HG02943 (cell line): ENCODE measurements around the gene TRAF3.
A peak's percentile ranks its signal among the peaks of the same experiment; 100 is the strongest.

ENCODE experiments used
- ATAC-seq: cut with Tn5 transposase; IDR thresholded peaks from one replicate; pipeline ENCODE4 v1.9.1; 2021; ENCODE audit warnings: mild to moderate bottlenecking, low read depth, moderate library complexity; ENCODE audit not compliant: unreplicated experiment

Gene TRAF3

DNA sequence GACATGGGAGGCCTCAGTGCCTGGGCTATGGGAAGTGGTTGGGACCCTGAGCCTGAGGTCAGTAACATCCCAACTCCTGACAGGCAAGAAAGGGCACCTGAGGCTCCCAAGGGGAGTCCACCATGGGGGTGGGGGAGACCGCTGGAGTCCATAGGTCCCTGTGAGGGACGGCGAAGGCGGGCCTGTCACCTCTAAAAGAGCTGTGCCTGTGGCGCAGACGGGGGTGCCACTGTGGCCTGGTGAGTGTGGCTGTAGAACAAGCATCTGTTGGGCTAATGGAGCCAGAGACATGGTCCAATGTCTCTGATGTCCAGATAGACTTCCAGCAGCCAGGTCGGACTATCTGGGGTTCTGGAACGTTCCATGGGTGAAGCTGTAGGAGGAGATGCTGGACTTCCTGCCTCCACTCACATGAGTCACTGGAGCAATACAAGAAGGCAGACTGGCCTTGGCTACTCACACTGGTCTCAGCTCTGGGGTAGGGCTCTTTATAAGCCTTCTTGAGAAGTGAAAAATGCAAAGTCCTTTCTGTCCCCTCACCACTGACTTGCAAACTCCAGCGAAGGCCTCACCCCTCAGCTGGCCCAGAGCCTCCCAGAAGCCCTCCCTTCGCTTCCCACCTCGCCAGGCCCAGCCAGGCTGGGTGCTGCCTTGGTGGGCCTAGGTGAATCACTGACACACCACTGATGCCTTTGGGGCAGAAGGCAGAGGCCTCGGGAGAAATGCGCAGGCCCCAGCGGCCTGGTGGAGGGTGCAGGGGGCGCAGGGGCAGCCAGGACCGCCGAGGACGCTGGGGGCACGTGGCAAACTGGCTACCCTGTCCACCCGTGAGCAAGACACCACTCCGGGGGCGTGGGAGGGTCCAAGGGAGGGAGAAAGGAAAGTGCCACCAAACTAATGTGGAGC is 1.1 kb upstream of the TRAF3 start:
- no peak for ATAC-seq

DNA sequence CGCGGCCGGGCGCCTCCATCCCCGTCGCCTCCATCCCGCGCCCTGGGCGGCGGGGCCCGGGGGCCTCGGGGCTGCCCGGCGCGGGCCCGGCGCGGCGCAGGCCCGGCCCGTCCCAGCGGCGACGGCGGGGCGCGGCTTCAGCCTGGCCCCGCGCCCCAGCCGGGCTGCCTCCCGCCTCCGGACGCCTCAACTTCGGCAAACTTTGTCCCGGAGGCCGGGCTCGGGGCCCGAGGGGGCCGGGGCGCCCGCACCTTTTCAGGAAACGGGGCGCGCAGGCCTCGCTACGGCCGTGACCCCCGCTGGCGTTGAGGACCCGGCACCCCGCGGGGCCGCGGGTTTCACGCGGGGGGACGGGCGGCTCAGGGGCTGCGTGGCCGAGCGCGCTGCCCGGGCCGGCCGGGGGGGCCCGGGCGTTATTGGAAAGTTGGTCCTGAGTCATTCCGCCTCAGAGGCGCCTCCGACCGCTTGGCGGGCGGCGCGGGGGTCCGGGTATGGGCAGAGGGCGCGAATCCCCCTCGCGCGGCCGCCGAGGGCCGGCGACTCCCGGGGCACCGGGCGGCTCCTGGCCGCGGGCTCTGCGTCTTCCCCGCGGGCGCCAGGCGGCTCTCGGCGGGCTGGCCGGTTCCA is 575 bp downstream of the TRAF3 start:
- peak; percentile 5 for ATAC-seq

DNA sequence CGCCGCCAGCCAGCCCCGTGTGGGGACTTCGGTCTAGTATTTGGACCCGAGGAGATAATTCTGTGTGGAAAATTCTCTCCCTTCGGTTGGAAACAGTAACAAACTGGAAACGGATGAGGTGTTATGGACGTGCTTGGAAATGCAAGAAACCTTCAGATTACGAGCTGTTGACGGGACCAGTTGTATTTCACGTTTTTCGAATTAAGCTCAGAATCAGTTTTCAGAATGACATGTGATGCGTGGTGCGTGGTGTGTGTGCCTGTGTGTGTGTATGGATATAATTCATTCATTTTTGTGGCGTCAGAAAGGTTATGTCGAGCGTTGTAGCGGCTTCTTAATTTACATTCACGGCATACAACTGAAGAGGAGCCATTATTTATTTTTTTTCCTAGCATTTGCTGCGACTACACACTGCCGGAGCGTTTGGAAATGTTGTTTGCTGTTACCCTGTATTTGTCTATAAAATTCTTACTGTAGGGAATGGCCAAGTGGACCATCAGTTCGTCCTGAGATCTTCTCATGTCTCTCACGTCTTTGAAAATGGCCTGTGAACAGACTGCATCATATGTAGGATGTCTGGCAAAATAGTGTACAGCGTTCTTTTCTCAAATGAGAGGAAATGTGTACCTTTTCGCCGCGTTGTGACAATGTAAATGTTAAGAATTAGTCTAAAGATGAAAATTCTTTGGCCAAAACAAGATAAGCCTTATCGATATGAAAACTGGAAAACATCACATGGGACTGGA is 1.3 kb downstream of the TRAF3 start:
- no peak for ATAC-seq

DNA sequence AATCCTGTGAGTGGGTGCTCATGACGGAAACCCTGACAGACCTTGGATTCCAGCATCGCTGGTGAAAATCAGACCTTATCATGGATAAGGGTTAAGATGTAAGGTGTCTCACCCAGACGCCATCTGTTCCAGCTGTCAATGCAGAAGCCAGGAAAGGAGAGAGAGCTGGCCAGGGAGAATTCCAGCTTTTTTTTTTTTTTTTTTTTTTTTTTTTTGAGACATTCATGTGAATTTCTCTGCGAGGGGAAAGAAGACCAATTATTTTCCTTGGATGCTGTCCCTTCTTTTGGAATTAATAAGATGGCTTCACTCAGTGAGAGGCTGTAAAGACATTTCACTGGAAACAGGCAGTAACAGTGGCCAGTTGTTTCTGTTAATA is 1.8 kb downstream of the TRAF3 start:
- no peak for ATAC-seq

DNA sequence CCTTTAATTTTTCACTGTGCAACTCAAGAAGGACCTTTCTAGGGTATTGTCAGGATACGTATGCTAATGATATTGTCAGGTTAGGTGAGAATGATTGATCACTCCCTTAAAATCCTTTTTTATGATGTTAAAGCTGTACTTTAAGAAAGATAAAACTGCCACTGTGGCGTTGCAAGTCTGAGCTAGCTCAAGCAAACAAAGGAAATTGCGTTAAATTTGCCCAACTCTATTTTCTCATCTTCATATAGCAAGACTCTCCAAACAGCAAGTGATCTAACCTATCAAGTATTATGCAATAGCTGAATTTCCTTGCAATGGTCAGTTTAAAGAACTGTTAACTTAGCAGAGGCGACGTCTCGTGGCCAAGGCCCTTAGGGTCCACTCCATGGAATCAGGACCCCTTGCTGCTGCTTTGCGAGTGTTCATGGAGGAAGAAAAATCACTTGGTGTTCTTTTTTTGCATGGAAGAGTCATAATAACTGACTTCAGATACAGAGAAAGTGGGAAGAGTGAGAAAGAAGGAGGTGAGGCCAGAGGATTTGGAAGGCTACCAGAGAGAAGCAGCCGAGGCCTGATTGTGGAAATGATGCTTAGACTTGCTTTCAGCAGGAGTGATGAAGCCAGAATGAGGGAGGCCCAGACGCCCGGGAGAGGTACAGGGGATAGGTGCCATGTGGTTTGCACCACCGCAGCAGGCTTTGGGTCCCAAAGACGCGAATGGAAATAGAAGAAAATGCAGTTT is 2.5 kb downstream of the TRAF3 start:
- ATAC-seq, result no peak

DNA sequence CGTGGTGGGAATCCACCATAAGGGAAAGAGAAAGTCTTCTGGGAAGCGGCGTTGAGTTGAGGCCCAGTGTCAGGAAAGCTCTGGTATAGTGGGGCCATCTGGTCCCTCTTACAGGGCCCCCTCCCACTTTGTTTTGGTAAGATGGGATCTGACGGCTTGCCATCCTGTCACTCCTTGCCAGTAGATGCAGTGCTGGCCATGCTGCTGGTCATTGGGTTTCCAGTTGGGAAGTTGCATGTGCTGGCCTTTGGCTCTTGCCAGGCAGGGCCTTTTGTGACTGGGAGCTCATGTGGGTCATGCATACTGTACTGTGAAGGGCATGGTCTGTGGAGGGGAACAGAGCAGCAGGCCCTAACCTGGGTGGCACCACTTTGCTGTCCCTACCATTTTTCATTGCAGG is 3.8 kb downstream of the TRAF3 start:
- ATAC-seq, result no peak

DNA sequence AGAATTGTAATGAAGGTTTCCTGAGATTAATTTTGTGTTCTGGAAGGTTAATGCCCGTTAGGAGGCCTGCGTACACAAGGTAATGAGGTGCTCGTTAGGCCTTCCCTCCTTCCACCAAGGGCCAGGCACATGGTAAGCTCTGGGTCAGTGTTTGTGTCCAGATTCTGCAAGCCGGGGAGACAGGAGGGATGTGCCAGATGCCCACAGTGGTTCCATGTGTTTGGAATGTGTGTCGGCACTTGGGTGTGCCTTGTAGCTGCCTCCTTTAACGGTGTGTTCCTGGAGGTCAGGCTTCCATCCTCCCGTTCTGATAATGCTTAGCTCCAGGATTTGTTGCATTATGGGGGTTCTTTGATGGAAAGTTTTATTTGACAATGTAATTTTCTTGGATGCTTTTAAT is 5.7 kb downstream of the TRAF3 start:
- ATAC-seq, result no peak

DNA sequence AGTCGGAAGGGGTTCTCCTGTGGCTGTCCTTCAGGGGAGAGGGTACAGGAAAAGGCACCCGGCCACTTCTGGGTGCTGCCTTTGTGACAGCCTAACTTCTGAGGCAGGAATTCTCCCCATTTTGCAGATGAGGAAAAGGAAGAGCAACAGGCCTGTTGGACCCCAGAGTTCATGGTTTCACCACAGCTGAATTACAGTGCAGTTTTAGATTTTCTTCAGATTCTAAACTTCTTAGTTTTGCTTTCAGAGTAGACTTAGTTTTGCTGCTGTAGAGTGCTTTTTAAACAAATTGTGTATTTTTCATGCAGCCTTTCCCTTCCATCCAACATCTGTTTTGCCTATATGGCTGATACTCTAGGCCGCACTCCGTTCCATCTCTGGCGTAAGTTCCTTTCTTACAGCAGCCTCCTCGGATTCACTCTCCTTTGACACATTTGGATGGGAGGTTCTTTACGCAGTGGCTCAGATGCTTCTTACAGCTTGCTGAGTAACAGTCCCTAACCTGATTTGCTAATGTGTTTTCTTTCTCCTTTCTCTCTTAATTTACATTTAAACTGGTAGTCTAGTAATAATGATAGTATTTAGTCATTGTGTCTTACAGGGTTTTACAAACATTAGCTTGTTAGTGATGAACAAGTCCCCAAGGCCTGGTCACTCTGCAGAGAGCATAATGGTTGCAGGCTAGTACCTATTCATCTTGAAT is 7.8 kb downstream of the TRAF3 start:
- ATAC-seq, result no peak

DNA sequence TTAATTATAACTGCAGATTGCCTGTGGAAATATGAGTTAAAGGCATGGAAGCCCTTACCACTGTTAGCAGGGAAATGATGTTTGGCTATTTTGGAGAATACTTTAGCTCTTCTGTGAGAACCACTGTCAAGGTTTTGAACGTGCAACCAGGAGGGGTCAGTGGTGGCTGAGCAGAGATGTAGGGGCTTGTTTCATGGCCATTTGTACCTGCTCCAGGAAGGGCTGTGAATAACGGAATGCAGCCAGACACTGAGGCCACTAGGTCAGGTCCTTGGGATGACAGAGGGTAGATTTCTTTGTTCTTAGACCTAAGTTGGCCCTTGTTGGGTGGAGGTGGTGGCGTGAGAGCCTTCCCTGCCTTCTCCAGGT is 8.3 kb downstream of the TRAF3 start:
- ATAC-seq, result no peak

DNA sequence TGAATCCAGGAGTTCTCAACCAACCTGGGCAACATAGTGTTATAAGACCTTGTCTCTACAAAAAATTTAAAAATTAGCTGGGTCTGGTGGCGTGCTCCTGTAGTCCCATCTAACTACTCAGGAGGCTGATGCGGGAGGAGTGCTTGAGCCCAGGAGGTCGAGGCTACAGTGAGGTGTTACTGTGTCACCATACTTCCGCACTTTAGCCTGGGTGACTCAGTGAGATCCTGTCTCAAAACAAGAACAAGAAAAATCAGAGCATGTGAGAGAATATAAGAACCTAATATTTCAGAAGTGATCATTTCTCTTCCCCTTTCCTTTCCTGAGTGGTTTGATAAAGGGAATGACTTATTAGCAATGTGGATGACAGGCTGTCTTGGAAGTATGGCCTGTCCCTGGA is 9.5 kb downstream of the TRAF3 start:
- no peak for ATAC-seq

DNA sequence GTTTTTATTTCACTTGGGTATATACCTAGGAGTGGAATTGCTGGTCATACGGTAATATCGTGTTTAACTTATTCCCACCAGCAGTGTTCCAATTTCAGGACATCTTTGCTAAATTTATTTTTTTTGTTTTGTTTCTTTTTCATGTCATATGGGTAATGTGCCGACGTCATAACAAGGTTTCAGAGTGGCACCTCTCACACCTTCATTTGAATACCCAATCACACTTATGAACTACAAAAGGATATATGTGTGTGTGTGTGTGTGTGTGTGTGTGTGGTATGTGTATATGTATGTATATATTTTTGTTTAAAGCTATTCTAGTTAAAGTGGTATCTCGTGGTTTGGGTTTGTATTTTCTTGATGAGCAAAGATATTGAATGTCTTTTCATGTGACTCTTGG is 12.1 kb downstream of the TRAF3 start:
- no peak for ATAC-seq

DNA sequence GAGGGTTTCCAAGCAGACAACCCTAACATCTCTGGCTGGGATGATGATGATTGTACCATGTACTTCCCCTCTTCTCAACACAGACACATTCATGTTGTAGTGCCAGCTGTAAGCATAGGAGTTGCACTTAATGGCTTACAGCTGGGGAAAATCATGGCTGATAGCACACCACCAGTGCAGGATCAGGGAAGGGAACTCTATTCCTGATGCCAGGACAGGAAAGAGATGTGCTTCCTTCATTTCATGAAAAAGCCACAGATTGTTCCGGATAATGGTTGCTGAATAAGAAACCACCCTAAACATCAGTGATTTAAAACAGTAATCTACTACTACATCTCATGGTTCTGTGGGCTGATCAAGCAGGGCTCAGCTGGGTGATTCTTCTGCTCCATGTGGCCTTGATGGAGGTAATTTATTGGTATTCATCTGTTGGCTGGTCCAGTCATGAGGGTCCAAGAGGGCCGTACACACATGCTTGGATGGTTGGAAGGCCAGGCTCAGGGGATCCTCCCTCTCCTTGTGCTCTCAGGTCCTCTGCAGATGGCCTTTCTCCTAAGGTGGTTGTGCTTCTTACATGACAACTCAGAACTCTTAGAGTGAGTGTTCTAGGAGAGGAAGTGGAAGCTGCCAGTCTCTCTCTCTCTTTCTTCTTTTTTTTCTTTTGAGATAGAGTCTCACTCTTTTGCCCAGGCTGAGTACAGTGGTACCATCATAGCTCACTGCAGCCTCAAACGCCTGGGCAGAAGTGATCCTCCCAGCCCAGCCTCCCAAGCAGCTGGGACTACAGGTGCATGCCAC is 16.5 kb downstream of the TRAF3 start:
- ATAC-seq, result no peak

DNA sequence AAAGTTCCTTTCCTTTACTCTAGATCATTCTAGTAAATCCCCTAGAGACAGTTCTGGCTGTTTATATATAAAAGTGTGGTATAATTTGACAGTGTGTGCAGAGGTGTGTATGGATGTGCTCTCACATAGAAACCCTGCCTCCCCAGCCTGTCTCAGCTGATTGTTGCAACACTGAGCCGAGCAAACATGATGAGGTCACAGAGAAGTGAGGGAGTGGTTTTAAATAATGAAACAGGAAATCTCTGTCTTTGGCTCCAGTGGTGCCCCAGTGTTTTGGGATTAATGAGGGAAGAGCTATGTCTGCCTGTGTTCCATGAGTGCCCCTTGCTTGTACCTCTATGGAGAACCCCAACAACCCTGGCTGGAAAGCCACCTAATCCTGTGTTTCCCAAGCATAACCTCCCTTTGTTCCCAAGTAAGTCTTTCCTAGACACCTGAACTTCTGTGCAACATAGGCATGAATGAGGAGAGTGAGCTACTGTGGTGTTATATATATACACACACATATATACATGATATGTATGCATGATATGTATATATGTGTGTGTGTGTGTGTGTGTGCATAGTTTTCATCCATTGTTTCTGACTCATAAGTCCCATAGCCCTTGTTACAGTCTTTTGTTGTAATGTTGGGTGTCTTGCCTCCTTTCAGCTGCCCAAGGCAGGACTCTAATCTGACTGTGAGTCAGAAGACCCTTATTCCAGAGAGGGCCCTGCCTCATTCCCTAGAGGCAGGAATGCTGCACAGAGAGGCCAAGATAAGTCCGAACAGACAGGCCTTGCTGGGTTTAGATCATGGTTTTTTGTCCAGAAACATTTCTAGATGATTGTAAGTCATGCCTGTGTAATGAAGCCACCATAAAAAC is 18.0 kb downstream of the TRAF3 start:
- no peak for ATAC-seq

DNA sequence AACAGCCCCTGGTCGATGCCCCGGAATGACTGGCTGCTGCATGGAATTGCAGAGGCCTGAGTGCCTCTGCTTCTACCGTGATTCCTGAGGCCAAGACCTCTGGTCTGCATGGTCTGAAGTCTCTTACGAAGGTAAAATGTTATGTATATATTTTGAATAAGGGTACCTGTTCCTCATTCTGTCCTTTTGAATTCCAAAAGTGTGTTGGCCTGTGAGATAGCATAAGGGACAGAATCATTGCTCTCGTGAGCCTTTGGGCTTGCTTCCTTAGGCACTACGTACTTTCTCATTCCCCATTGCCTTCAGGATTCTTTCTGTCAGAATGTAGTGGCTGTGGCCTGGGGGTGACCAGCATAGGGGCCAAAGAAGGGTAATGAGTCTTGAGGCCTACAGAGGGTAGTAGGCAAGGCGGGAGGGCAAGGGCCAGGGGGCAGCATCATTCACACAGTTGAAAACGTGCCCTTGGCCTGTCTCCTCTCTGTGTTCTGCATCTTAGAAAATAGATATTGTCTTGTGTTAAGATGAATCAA is 19.5 kb downstream of the TRAF3 start:
- ATAC-seq, result no peak

DNA sequence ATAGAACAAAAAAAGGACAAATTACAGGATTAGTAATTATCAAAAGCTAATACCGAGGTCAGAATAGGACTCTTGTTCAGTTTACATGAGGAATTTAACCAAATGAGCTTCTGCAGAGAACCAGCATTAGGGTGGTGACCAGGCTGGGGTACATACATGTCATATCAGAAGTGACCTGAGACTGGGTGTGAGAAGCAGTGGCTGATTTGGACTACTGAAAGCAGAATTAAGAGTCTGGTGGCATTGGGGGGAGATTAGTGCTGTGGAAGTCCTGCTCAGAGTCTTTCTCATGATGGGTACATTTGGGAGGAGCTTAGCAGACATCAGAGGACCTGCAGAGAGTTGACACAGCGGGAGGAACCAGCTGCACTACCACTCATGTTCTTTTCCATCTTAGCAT is 21.7 kb downstream of the TRAF3 start:
- peak; percentile 51 for ATAC-seq

DNA sequence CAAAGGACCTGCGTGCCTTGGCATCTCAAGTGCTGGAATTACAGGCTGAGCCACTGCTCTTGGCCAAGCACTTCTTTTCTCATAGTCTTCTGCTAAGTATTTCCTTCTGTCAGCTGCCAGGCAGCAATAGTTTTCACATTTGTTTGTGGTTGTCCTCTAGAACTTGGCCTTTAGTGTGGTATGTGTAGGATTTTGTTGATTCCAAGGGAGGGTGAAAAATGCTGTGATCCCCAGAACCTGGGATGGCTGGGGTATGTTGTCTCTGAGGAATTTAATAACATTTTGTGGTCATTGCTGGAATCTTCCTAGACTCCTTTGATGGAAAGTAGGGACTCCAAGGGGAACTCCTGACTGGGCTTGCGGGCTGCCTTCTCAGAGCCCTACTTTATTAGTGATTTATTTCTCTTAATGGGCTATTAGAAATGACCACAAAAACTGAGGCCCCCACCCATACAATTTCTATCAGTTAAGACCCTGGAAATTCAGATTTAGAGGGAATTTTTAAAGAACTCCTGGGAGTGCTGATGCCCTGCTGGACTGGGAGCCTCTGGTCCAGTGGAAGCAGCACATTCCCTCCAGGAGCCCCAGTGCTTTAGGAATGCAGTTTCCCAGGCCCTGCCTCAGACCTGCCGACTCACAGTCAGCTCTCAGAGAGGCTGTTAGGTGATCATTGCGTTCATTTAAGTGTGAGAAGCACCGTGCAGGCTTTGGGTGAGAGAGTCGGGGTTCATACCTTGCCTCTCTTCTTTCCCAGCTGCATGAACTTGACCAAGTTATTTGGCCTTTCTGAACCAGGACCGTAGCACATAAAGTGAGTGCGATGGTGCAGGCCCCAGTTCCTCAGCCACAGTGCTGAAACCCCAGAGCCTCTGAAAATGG is 22.7 kb downstream of the TRAF3 start:
- no peak for ATAC-seq

DNA sequence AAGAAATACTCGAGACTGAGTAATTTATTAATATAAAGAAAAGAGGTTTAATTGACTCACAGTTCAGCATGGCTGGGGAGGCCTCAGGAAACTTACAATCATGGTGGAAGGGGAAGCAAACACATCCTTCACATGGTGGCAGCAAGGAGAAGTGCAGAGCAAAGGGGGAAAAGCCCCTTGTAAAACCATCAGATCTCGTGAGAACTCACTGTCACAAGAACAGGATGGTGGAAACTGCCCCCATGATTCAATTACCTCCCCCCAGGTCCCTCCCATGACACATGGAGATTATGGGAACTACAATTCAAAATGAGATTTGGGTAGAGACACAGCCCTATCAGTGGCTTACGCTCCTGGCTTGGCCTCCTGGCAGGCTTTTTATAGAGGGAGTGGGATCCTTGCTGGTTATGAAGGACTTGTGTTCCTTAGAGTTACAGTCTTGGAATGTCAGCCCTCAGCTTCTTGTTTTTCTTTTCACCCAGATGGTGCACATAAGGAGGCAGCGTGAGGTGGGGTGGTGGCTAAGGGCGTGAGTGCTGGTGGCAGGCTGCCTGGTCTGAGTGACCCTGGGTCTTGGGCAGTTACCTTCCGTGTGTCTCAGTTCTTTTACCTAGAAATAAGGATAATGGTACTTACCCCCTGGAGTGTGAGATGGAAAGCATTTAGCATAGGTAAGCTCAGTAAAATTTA is 25.7 kb downstream of the TRAF3 start:
- no peak for ATAC-seq
